H1 (cell line): ENCODE measurements around the gene PALD1. TPM values are rescaled to one million over a fixed set of nuclear protein-coding genes. Genes with fewer than 3 reads are reported as not detected.

Experiments
- ATF2 ChIP-seq: IDR thresholded peaks from 2 replicates; pipeline ENCODE4 v1.6.1; 2012; ENCODE audit warnings: low read length, inconsistent platforms
- BCL11A ChIP-seq, 2 experiments: IDR thresholded peaks; one replicate each; pipeline ENCODE4 v1.6.1; 2011; ENCODE audit warnings: low read depth in 2 of 2, low read length in 2 of 2, mild to moderate bottlenecking in 2 of 2
- RBBP5 ChIP-seq: IDR thresholded peaks from 2 replicates; pipeline ENCODE4 v1.7.1; 2012; ENCODE audit warnings: low read depth, mild to moderate bottlenecking, inconsistent platforms, low read length, moderate library complexity, borderline replicate concordance
- polyA plus RNA-seq, 7 experiments: library from polyadenylated mRNA; depleted of rRNA in 3 of 7; stranded (reverse) in 5 of 7; unstranded in 2 of 7; fragments of >200 nt in 5 of 7; fragments of 200-250 nt in 2 of 7; gene quantifications; 1 replicate in 5 of 7; 2 replicates in 1 of 7; 4 replicates in 1 of 7; pipeline versions ENCODE4 v1.2.1 to v1.2.3, GENCODE V29; 2011 to 2013; ENCODE audit warnings: missing spikeins in 2 of 7, mixed read lengths in 2 of 7
- total RNA-seq: library from RNA; stranded (reverse); fragmentation: NEBNext Ultra II Directional; extraction: Animal tissue kit (Norgen Biotek cat#: 25700); gene quantifications from 2 replicates; pipeline ENCODE4 v1.2.1, GENCODE V29; 2021

Gene PALD1
- total and polyA plus RNA-seq, 2 of the 8 experiments (the other 6 are each of a cell fraction or from before 2014, with no cell fraction given): 13.3 to 32.8 TPM

GRCh38 chr10:70437721-70438120 is 40.8 kb upstream of the PALD1 start (continued):
- no peak for TF ChIP-seq ATF2
- no peak for TF ChIP-seq RBBP5
- TF ChIP-seq BCL11A (IDR thresholded peaks at IDR 0.05; ENCODE audit: low read depth in 2 of 2, low read length in 2 of 2): no peak
- TF ChIP-seq, all 59 proteins: peak for 5
